Measurements from ENCODE around the gene SLC8A1.

SLC8A1 gene

GRCh38 chr2:40094451-40094850 lies 357.4 kb downstream of the SLC8A1 start:
- H3K27ac ChIP-seq (replicated peaks): no peak overlapping the region
- DNase-seq (ENCODE audit: low read depth in 1 of 2, low spot score in 1 of 2): no peak
- no peaks in the 10 kb centered on the region for H3K27me3 ChIP-seq (ENCODE audit: insufficient read depth, poor library complexity, severe bottlenecking)
- TF ChIP-seq SPI1 (IDR thresholded peaks at IDR 0.05; ENCODE audit: borderline replicate concordance, low read depth): no peak
- no peak for TF ChIP-seq REST (IDR thresholded peaks at IDR 0.05; ENCODE audit: insufficient replicate concordance, low read depth)
- no peak for TF ChIP-seq POLR2AphosphoS5 (IDR thresholded peaks at IDR 0.05; ENCODE audit: low read depth)
- no peak for TF ChIP-seq CTCF (IDR thresholded peaks at IDR 0.05; ENCODE audit: insufficient read depth, low read length)
- no peak for TF ChIP-seq GABPA (IDR thresholded peaks at IDR 0.05; ENCODE audit: low read depth)
- no peak overlapping the region for H3K4me3 ChIP-seq (replicated peaks; ENCODE audit: insufficient read depth, low read length)

GRCh38 chr2:40093021-40093675 lies 358.7 kb downstream of the SLC8A1 start:
- DNase-seq (ENCODE audit: low read depth in 1 of 2, low spot score in 1 of 2): no peak
- H3K27me3 ChIP-seq (ENCODE audit: insufficient read depth, poor library complexity, severe bottlenecking): no peaks in the 10 kb centered on the region
- H3K4me3 ChIP-seq (replicated peaks; ENCODE audit: insufficient read depth, low read length): no peak overlapping the region
- TF ChIP-seq CTCF (IDR thresholded peaks at IDR 0.05; ENCODE audit: insufficient read depth, low read length) (no peak), REST (IDR thresholded peaks at IDR 0.05; ENCODE audit: insufficient replicate concordance, low read depth) (no peak), POLR2AphosphoS5 (IDR thresholded peaks at IDR 0.05; ENCODE audit: low read depth) (no peak), GABPA (IDR thresholded peaks at IDR 0.05; ENCODE audit: low read depth) (no peak), SPI1 (IDR thresholded peaks at IDR 0.05; ENCODE audit: borderline replicate concordance, low read depth) (no peak)
- no peak overlapping the region for H3K27ac ChIP-seq (replicated peaks)

- DNase-seq (ENCODE audit: low read depth in 1 of 2, low spot score in 1 of 2): no peak
- no peak overlapping the region for H3K4me3 ChIP-seq (replicated peaks; ENCODE audit: insufficient read depth, low read length)
- no peaks in the 10 kb centered on the region for H3K27me3 ChIP-seq (ENCODE audit: insufficient read depth, poor library complexity, severe bottlenecking)
- H3K27ac ChIP-seq (replicated peaks): no peak overlapping the region
- no peak for TF ChIP-seq SPI1 (IDR thresholded peaks at IDR 0.05; ENCODE audit: borderline replicate concordance, low read depth)
Measured at GRCh38 chr2:40090044-40090443, 361.8 kb downstream of the SLC8A1 start.

GRCh38 chr2:40087927-40088326 lies 364.0 kb downstream of the SLC8A1 start:
- TF ChIP-seq GABPA (IDR thresholded peaks at IDR 0.05; ENCODE audit: low read depth): no peak
- TF ChIP-seq CTCF (IDR thresholded peaks at IDR 0.05; ENCODE audit: insufficient read depth, low read length): no peak
- no peak for TF ChIP-seq SPI1 (IDR thresholded peaks at IDR 0.05; ENCODE audit: borderline replicate concordance, low read depth)
- TF ChIP-seq REST (IDR thresholded peaks at IDR 0.05; ENCODE audit: insufficient replicate concordance, low read depth): no peak
- no peak for TF ChIP-seq POLR2AphosphoS5 (IDR thresholded peaks at IDR 0.05; ENCODE audit: low read depth)
- no peak for DNase-seq (ENCODE audit: low read depth in 1 of 2, low spot score in 1 of 2)
- Histone ChIP-seq H3K27ac (replicated peaks) (no peak overlapping the region), H3K27me3 (ENCODE audit: insufficient read depth, poor library complexity, severe bottlenecking) (no peaks in the 10 kb centered on the region), H3K4me3 (replicated peaks; ENCODE audit: insufficient read depth, low read length) (no peak overlapping the region)

All from HL-60 (cell line).